Fibroblast of pulmonary artery (primary cell): Measurements from ENCODE around the gene OSBP.

Experiments used
- DNase-seq: peaks from one replicate; pipeline ENCODE4 v3.0.0-alpha.2; 2010; ENCODE audit warnings: low read depth
- H3K4me3 ChIP-seq: replicated peaks from 2 replicates; pipeline ENCODE4 v1.5.1; 2011; ENCODE audit warnings: low read depth, mild to moderate bottlenecking, control low read depth, low read length, moderate library complexity
- CTCF ChIP-seq: IDR thresholded peaks from 2 replicates; pipeline ENCODE4 v1.5.1; 2011; ENCODE audit warnings: mild to moderate bottlenecking, control low read depth, low read length, inconsistent platforms; ENCODE audit errors: missing control alignments

The OSBP gene

DNA sequence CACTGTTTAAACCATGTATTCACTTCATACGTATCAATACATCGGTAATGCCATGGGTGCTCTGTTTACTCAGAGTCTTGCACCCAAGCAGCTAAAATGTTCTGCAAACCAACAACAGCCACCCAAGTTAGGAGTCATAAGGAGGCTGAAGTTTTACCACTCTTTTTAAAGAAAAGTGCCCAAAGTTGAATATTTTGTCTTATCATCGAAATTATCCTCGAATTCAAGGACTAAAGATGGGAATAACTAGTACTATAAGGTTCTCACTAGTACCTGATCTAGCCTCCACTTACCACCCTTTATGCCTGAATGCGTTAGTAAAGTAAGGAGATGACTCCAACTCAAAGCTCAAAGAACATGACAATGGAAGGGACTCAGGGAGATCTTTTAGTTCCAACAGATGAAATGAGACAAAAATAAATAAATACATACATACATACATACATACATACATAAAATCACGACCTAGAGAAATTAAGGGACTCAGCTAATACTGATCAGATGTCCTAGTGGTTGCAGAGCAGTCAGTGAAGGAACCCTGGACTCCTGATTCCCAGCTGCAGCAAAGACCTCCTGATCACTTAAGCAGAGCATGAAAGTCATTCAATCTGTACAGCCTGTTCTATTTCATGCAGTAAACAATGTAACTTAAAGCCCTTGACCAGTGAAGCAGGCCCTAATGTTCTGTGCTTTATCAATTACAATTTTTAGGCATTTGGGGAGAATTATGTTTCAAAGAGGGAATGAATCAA is 7.7 kb downstream of the OSBP start:
- DNase-seq, result no peak
- TF ChIP-seq CTCF, result no peak
- H3K4me3 ChIP-seq, result no peak overlapping the region

DNA sequence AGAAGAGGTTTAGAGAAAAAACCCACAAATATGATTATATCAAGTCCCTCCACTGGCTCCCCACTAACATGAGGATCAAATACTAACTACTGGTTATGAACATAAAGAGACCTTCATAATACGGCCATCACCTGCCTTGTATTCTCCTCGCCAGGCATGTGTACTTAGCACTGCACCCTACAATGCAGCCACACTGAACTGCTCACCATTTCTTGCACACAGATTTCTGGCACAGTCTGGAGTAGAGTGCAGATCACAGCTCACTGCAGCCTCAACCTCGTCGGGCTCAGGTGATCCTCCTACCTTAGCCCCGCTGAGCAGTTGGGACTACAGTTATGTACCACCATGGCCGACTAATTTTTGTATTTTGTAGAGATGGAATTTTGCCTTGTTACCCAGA is 13.1 kb downstream of the OSBP start:
- no peak for DNase-seq
- no peak overlapping the region for H3K4me3 ChIP-seq
- TF ChIP-seq CTCF, result no peak

DNA sequence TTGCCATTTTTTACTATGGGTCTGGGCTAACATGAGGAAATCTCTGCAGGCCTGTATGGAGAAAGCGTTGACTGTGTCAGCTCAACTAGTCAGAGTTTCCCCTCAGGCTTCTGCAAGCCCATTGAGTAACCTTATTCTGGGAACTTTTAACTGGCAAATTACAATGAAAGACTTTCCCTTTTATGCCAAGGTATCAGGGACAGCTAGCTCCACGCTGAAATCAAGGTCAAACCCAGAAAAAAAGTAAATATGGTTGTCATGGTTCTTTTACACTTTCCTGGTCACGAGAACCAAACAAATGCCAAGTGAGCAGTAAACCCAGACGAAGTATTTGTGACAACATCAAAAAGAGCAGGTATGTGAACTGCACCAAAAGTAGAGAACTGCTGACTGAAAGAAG is 13.8 kb downstream of the OSBP start:
- no peak for TF ChIP-seq CTCF
- DNase-seq, result no peak
- no peak overlapping the region for H3K4me3 ChIP-seq

GRCh38 chr11:59600636-59601035 is 14.9 kb downstream of the OSBP start:
- no peak for DNase-seq
- no peak overlapping the region for H3K4me3 ChIP-seq
- TF ChIP-seq CTCF, result no peak

- no peak for DNase-seq
- no peak for TF ChIP-seq CTCF
- no peak overlapping the region for H3K4me3 ChIP-seq
These were observed 15.3 kb downstream of the OSBP start for GRCh38 chr11:59600234-59600633.

- no peak for DNase-seq
- H3K4me3 ChIP-seq, result no peak overlapping the region
- TF ChIP-seq CTCF, result no peak
These were observed 16.6 kb downstream of the OSBP start for GRCh38 chr11:59598961-59599360.

- DNase-seq, result no peak
- no peak overlapping the region for H3K4me3 ChIP-seq
- no peak for TF ChIP-seq CTCF
These were observed 31.3 kb downstream of the OSBP start for GRCh38 chr11:59584294-59584693.
